ENCODE measurements around the gene TXK. TPM values are rescaled to one million over a fixed set of nuclear protein-coding genes. Genes with fewer than 3 reads are reported as not detected.

TXK gene
- total RNA-seq, 3 donors from 2014 or later = 1.6 to 3.4 (median 3.2) TPM

GRCh38 chr4:48041535-48042137, 92.4 kb downstream of the TXK start:
- H3K27me3 ChIP-seq = peaks cover 0 to 5% of the 10 kb centered on the region in 2 donors
- no peak overlapping the region for H3K27ac ChIP-seq
- no peaks in the 10 kb centered on the region for H3K4me1 ChIP-seq
- TF ChIP-seq CTCF (IDR thresholded peaks at IDR 0.05) = no peak
- no peak for TF ChIP-seq POLR2A (IDR thresholded peaks at IDR 0.05)
- TF ChIP-seq POLR2AphosphoS5 (IDR thresholded peaks at IDR 0.05) = no peak
- no peak overlapping the region for H3K4me3 ChIP-seq
- H3K9me3 ChIP-seq = no peaks in the 10 kb centered on the region
- DNase-seq (ENCODE audit: low spot score in 2 of 2) = no peak
- intact Hi-C loops (cut with DNase I; ENCODE audit: low total_unique reads) = no loop called here
- H3K36me3 ChIP-seq = no peaks in the 10 kb centered on the region

GRCh38 chr4:48039561-48039960, 94.5 kb downstream of the TXK start:
- Histone ChIP-seq H3K9me3 (no peaks in the 10 kb centered on the region), H3K36me3 (no peaks in the 10 kb centered on the region), H3K4me3 (no peak overlapping the region), H3K27ac (no peak overlapping the region), H3K4me1 (no peaks in the 10 kb centered on the region), H3K27me3 (no peaks in the 10 kb centered on the region)
- no peak for DNase-seq (ENCODE audit: low spot score in 2 of 2)
- TF ChIP-seq POLR2AphosphoS5 (IDR thresholded peaks at IDR 0.05) = no peak
- TF ChIP-seq POLR2A (IDR thresholded peaks at IDR 0.05) = no peak
- no peak for TF ChIP-seq CTCF (IDR thresholded peaks at IDR 0.05)
- intact Hi-C loops (cut with DNase I; ENCODE audit: low total_unique reads) = no loop called here

GRCh38 chr4:48038666-48039065, 95.4 kb downstream of the TXK start:
- no peak for TF ChIP-seq CTCF (IDR thresholded peaks at IDR 0.05)
- TF ChIP-seq POLR2AphosphoS5 (IDR thresholded peaks at IDR 0.05) = no peak
- TF ChIP-seq POLR2A (IDR thresholded peaks at IDR 0.05) = no peak
- H3K36me3 ChIP-seq = no peaks in the 10 kb centered on the region
- H3K4me3 ChIP-seq = no peak overlapping the region
- H3K9me3 ChIP-seq = no peaks in the 10 kb centered on the region
- no peak overlapping the region for H3K27ac ChIP-seq
- H3K4me1 ChIP-seq = no peaks in the 10 kb centered on the region
- intact Hi-C loops (cut with DNase I; ENCODE audit: low total_unique reads) = no loop called here
- no peak for DNase-seq (ENCODE audit: low spot score in 2 of 2)
- no peaks in the 10 kb centered on the region for H3K27me3 ChIP-seq

- TF ChIP-seq POLR2A (IDR thresholded peaks at IDR 0.05) = no peak
- no peak for TF ChIP-seq CTCF (IDR thresholded peaks at IDR 0.05)
- TF ChIP-seq POLR2AphosphoS5 (IDR thresholded peaks at IDR 0.05) = no peak
- no peak for DNase-seq (ENCODE audit: low spot score in 2 of 2)
- Histone ChIP-seq H3K4me1 (no peaks in the 10 kb centered on the region), H3K27me3 (no peaks in the 10 kb centered on the region), H3K36me3 (no peaks in the 10 kb centered on the region), H3K9me3 (no peaks in the 10 kb centered on the region), H3K4me3 (no peak overlapping the region), H3K27ac (no peak overlapping the region)
- intact Hi-C loops (cut with DNase I; ENCODE audit: low total_unique reads) = no loop called here
Observed at GRCh38 chr4:48037117-48037462, 97.0 kb downstream of the TXK start.

- Histone ChIP-seq H3K4me3 (no peak overlapping the region), H3K4me1 (no peaks in the 10 kb centered on the region), H3K27me3 (no peaks in the 10 kb centered on the region), H3K27ac (no peak overlapping the region), H3K36me3 (no peaks in the 10 kb centered on the region), H3K9me3 (no peaks in the 10 kb centered on the region)
- intact Hi-C loops (cut with DNase I; ENCODE audit: low total_unique reads) = no loop called here
- no peak for TF ChIP-seq CTCF (IDR thresholded peaks at IDR 0.05)
- no peak for TF ChIP-seq POLR2AphosphoS5 (IDR thresholded peaks at IDR 0.05)
- TF ChIP-seq POLR2A (IDR thresholded peaks at IDR 0.05) = no peak
- DNase-seq (ENCODE audit: low spot score in 2 of 2) = no peak
Observed at GRCh38 chr4:48035952-48036351, 98.1 kb downstream of the TXK start.
